Body of pancreas (tissue), 4 donors: Measurements from ENCODE around the gene WASL.

Source experiments
- CTCF ChIP-seq, 7 experiments: fragments of 450-650 bp in 4 of 7; fragments of 200-600 bp in 3 of 7; sonication (generic) in 3 of 7; IDR thresholded peaks; one replicate each; pipeline ENCODE4 v1.5.1; 2016 to 2019; ENCODE audit warnings: antibody characterized with exemption in 7 of 7
- POLR2A ChIP-seq, 3 donors: fragments of 450-650 bp; IDR thresholded peaks; one replicate each; pipeline ENCODE4 v1.6.1; 2016; ENCODE audit warnings: antibody characterized with exemption in 3 of 3, mild to moderate bottlenecking in 2 of 3

GRCh38 chr7:123729218-123729578 is 19.6 kb downstream of the WASL start:
- TF ChIP-seq CTCF (IDR thresholded peaks at IDR 0.05) (no peak), POLR2A (IDR thresholded peaks at IDR 0.05) (no peak)
